Right atrium auricular region (tissue), 2 donors: ENCODE results near the gene POLR3K. TPM values are rescaled to one million over a fixed set of nuclear protein-coding genes. Genes with fewer than 3 reads are reported as not detected.
A peak's percentile ranks its signal among the peaks of the same experiment; 100 is the strongest.

ENCODE experiments used
- DNase-seq: peaks from one replicate; pipeline ENCODE4 v3.0.0-alpha.2; 2019; ENCODE audit warnings: low spot score
- H3K27ac ChIP-seq, 2 donors: fragments of 200-600 bp; sonication (generic); 1 replicate in 1 of 2; 2 replicates in 1 of 2; pipeline ENCODE4 v1.5.1; 2016 to 2019
- H3K27me3 ChIP-seq, 2 donors: fragments of 200-600 bp; sonication (generic); one replicate each; pipeline versions ENCODE4 v1.5.1 to v1.6.0; 2017 to 2019
- H3K36me3 ChIP-seq: fragments of 200-600 bp; sonication (generic); one replicate; pipeline ENCODE4 v1.5.1; 2016
- H3K4me1 ChIP-seq, 2 donors: fragments of 200-600 bp; sonication (generic); one replicate each; pipeline versions ENCODE4 v1.5.1 to v1.6.0; 2017 to 2019
- H3K4me3 ChIP-seq, 2 donors: fragments of 200-600 bp; sonication (generic); 1 replicate in 1 of 2; 2 replicates in 1 of 2; pipeline ENCODE4 v1.5.1; 2017 to 2019; ENCODE audit warnings: mild to moderate bottlenecking in 1 of 2, moderate library complexity in 1 of 2
- H3K9me3 ChIP-seq, 2 donors: fragments of 200-600 bp; sonication (generic); one replicate each; pipeline ENCODE4 v1.5.1; 2019
- total RNA-seq, 2 donors: library from RNA; depleted of rRNA; stranded (reverse); fragments of >200 nt; gene quantifications; one replicate each; pipeline ENCODE4 v1.1.0, GENCODE V29; 2016
- TF ChIP-seq, protein P1 (sequence below), 2 donors: fragments of 200-600 bp; sonication (generic); IDR thresholded peaks; one replicate each; pipeline ENCODE4 v1.5.1; 2019; ENCODE audit warnings: antibody characterized with exemption in 2 of 2

Gene POLR3K
- total RNA-seq, 2 donors from 2014 or later: 4.0 TPM

DNA sequence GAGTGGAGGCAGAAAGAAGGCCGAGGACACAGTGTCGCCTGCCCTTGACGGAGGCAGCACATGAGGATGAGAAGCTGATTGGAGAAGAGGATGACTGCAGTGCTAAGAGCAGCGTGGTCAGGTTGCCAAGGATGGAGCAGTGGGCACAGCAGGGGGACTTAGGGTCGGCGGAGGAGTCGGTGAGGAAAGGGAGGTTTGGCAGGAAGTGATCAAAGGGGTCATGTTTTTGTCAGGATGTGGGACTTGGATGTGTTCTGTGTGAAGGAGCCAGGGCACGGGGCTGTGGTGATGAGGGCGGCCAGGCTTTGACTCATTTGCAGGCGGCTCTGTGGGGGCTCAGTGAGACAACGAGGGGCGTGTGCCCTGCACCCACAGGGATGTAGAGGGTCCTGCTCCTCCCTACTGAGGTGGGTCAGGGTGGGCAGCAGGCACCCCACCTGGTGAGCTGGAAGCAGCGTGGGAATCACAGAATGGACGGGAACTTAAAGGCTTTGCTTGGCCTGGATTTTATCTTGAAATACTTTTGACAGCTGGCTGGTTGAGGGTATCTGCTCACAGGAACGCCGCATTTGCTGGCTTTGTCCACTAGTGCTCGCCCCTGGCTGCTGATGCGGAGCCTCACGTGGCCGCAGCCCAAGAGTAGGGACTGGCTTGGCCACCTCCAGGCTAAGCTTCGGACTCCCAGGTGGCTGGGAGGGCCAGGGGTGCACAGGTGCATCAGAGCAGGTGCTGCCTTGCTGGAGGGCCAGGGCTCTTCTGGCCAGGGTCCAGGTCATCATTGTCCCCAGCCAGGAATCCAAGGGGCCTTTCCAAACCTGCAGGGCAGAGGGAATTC lies 30.6 kb upstream of the POLR3K start:
- H3K27me3 ChIP-seq: no peaks in the 10 kb centered on the region
- no peak for DNase-seq
- H3K27ac ChIP-seq: peak overlapping the region; percentile 56 to 76
- H3K36me3 ChIP-seq: peaks cover 48% of the 10 kb centered on the region
- H3K9me3 ChIP-seq: no peaks in the 10 kb centered on the region
- peaks cover 0 to 47% of the 10 kb centered on the region in 2 donors for H3K4me1 ChIP-seq
- TF ChIP-seq, protein P1, sequence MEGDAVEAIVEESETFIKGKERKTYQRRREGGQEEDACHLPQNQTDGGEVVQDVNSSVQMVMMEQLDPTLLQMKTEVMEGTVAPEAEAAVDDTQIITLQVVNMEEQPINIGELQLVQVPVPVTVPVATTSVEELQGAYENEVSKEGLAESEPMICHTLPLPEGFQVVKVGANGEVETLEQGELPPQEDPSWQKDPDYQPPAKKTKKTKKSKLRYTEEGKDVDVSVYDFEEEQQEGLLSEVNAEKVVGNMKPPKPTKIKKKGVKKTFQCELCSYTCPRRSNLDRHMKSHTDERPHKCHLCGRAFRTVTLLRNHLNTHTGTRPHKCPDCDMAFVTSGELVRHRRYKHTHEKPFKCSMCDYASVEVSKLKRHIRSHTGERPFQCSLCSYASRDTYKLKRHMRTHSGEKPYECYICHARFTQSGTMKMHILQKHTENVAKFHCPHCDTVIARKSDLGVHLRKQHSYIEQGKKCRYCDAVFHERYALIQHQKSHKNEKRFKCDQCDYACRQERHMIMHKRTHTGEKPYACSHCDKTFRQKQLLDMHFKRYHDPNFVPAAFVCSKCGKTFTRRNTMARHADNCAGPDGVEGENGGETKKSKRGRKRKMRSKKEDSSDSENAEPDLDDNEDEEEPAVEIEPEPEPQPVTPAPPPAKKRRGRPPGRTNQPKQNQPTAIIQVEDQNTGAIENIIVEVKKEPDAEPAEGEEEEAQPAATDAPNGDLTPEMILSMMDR (IDR thresholded peaks at IDR 0.05): no peak
- no peak overlapping the region for H3K4me3 ChIP-seq

DNA sequence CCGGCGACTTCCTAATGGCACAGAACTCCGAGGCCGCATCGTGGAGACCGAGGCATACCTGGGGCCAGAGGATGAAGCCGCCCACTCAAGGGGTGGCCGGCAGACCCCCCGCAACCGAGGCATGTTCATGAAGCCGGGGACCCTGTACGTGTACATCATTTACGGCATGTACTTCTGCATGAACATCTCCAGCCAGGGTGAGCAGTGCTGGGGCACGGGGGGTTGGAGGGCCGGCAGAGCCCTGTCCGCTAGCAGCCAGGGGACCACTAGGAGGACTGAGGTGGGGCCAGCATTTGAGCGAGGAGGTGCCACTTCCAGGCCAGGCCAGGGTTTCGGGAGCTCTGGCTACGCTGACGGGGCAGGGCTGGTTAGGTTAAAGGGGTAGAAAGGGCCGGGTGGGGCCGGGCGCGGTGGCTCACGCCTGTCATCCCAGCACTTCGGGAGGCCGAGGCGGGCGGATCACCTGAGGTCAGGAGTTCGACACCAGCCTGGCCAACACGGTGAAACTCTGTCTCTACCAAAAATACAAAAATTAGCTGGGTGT lies 29.7 kb upstream of the POLR3K start:
- peak overlapping the region in 1 of 2 donors; percentile 76 for H3K27ac ChIP-seq

DNA sequence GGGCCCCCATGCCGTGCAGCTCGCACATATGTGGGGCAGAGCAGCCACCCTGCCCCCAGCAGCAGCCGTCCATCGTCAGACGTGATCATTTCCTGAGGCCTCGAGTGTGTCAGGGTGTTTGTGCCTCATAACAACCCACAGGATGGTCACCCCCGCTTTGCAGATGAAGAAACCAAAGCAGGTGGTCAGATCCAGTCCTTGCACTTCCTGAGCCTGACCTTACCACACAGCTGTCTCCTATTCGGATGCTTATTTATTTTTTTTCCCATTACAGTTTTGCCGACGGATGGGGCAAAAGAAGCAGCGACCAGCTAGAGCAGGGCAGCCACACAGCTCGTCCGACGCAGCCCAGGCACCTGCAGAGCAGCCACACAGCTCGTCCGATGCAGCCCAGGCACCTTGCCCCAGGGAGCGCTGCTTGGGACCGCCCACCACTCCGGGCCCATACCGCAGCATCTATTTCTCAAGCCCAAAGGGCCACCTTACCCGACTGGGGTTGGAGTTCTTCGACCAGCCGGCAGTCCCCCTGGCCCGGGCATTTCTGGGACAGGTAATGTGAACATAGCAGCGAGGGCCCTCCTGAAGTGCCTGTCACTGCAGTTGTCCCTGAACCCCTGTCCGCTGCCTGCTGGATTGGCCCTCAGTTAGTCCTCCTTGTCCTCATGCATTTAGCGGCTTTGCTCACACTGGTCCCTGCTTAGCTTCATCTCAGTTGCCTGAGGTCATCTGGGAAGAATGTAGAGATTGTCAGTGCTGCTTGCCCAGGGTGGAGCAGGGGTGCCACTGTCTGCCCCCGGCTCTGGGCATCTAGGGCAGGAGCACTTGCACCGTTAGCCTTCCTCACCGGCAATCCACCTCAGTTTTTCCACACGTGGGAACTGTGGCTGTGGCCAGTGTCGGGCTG lies 26.0 kb upstream of the POLR3K start:
- Histone ChIP-seq H3K4me1 (peaks cover 0 to 71% of the 10 kb centered on the region in 2 donors), H3K4me3 (peak overlapping the region; percentile 80 to 84)

More for the DNA sequence above, 29.7 kb upstream of the POLR3K start:
- no peaks in the 10 kb centered on the region for H3K9me3 ChIP-seq
- no peak overlapping the region for H3K4me3 ChIP-seq
- no peak for DNase-seq
- H3K4me1 ChIP-seq: peaks cover 0 to 53% of the 10 kb centered on the region in 2 donors
- H3K36me3 ChIP-seq: peaks cover 39% of the 10 kb centered on the region
- TF ChIP-seq, protein P1 (IDR thresholded peaks at IDR 0.05): no peak
- no peaks in the 10 kb centered on the region for H3K27me3 ChIP-seq

GRCh38 chr16:78444-79150 lies 25.2 kb upstream of the POLR3K start:
- H3K36me3 ChIP-seq: peaks cover 10% of the 10 kb centered on the region
- peak overlapping the region; percentile 80 to 84 for H3K4me3 ChIP-seq
- H3K27ac ChIP-seq: peak overlapping the region; percentile 90 to 96
- H3K9me3 ChIP-seq: no peaks in the 10 kb centered on the region
- no peak for DNase-seq
- H3K27me3 ChIP-seq: no peaks in the 10 kb centered on the region
- H3K4me1 ChIP-seq: peaks cover 0 to 71% of the 10 kb centered on the region in 2 donors
- TF ChIP-seq, protein P1 (IDR thresholded peaks at IDR 0.05): no peak

More for the DNA sequence above, 26.0 kb upstream of the POLR3K start:
- no peaks in the 10 kb centered on the region for H3K27me3 ChIP-seq
- H3K27ac ChIP-seq: peak overlapping the region; percentile 90 to 96
- H3K9me3 ChIP-seq: no peaks in the 10 kb centered on the region
- TF ChIP-seq, protein P1 (IDR thresholded peaks at IDR 0.05): no peak
- DNase-seq: no peak
- peaks cover 10% of the 10 kb centered on the region for H3K36me3 ChIP-seq

- peaks cover 0 to 71% of the 10 kb centered on the region in 2 donors for H3K4me1 ChIP-seq
- DNase-seq: peak; percentile 79
These were observed 24.5 kb upstream of the POLR3K start, which contains the start of gene MPG for GRCh38 chr16:77807-78443. Gene MPG (plus strand): TSS chr16:78225. CDS start chr16:78310, 85 bp downstream.

More at GRCh38 chr16:77807-78443, 24.5 kb upstream of the POLR3K start, which contains the start of gene MPG:
- H3K27ac ChIP-seq: peak within 1 kb of the TSS; percentile 90 to 96
- H3K4me3 ChIP-seq: peak within 1 kb of the TSS; percentile 80 to 84
- H3K27me3 ChIP-seq: no peaks in the 10 kb centered on the region
- TF ChIP-seq, protein P1 (IDR thresholded peaks at IDR 0.05): no peak
- peaks cover 10% of the 10 kb centered on the region for H3K36me3 ChIP-seq
- H3K9me3 ChIP-seq: no peaks in the 10 kb centered on the region
